ENCODE data around the gene CCDC88A.
"Not testable (repeated sequence)": the region's sequence is repeated elsewhere in the genome, so short reads cannot be mapped to it uniquely, and the experiment has no call there.

Gene CCDC88A

DNA sequence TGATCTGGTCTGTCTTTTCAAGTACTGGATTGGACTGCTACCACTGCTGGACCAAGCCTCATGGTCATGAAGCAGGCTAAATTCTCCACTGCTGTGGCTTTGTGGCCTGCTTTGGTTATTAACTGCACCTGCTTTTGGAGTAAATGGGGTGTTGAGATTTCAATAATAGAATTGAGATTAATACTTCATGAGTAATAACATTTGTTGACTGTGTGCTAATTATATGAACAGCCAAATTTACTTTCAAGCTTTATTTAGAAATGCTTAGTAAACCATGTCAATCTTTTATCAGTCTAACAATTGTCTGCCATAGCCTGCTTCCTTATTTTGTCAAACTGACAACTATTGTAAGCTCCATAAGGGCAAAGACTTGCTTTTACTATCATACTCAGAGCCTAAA, 123.3 kb downstream of the CCDC88A start:
- DNase-seq (ENCODE audit: low spot score), result no peak

DNA sequence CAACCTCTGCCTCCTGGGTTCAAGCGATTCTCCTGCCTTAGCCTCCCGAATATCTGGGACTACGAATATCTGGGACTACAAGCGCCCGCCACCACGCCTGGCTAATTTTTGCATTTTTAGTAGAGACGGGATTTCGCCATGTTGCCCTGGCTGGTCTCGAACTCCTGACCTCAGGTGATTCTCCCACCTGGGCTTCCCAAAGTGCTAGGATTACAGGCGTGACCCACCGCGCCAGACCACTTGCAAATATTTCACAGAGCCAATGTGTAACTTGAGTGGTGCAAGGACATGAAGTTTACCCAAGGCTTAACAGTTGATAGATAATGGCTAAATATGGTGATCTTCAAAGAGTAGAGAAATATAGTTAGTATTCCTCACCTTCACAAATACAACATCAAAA, 136.6 kb downstream of the CCDC88A start:
- no peak for DNase-seq (ENCODE audit: low spot score)

- DNase-seq (ENCODE audit: low spot score), result peak; percentile 86
These were observed 137.3 kb downstream of the CCDC88A start for GRCh38 chr2:55282110-55282917.

- not testable (repeated sequence) for DNase-seq (ENCODE audit: low spot score)
These were observed 138.7 kb downstream of the CCDC88A start for GRCh38 chr2:55280851-55281546.

DNA sequence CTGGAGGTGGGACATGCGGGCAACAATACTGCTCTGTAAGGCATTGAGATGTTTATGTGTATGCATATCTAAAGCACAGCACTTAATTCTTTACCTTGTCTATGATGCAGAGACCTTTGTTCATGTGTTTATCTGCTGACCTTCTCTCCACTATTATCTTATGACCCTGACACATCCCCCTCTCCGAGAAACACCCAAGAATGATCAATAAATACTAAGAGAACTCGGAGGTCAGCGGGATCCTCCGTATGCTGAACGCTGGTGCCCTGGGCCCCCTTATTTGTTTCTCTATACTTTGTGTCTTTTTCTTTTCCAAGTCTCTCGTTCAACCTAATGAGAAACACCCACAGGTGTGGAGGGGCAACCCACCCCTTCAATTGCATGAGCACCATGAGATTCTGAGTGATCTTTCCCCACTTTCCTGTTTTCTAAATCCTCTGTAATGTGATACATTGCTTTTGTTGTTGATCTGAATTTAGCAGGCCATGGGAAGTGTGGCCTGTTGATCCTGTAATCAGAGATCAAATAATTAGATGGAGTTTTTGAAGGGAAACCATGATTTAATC, 139.7 kb downstream of the CCDC88A start:
- DNase-seq (ENCODE audit: low spot score), result not testable (repeated sequence)

DNA sequence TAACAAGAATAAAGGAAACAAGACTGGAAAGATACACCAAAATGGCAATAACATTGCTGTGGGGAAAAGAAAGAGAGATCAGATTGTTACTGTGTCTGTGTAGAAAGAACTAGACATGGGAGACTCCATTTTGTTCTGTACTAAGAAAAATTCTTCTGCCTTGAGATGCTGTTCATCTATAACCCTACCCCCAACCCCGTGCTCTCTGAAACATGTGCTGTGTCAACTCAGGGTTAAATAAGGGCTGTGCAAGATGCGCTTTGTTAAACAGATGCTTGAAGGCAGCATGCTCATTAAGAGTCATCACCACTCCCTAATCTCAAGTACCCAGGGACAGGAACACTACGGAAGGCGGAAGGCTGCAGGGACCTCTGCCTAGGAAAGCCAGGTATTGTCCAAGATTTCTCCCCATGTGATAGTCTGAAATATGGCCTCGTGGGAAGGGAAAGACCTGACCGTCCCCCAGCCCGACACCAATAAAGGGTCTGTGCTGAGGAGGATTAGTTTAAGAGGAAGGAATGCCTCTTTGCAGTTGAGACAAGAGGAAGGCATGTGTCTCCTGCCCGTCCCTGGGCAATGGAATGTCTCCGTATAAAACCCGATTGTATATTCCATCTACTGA, 140.3 kb downstream of the CCDC88A start:
- not testable (repeated sequence) for DNase-seq (ENCODE audit: low spot score)

GRCh38 chr2:55277310-55277709, 142.3 kb downstream of the CCDC88A start:
- DNase-seq (ENCODE audit: low spot score), result no peak

DNA sequence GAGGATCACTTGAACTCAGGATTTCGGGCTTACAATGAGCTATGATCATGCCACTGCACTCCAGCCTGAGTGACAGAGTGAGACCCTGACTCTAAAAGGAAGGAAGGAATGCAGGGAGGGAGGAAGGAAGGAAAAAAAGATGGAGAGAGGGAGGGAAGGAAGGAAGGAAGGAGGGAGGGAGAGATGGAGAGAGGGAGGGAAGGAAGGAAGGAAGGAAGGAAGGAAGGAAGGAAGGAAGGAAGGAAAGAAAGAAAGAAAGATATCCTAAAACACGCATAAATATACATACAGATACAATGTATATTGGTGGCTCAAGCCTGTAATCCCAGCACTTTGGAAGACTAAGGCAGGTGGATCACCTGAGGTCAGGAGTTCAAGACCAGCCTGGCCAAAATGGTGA, 145.3 kb downstream of the CCDC88A start:
- DNase-seq (ENCODE audit: low spot score), result not testable (repeated sequence)

DNA sequence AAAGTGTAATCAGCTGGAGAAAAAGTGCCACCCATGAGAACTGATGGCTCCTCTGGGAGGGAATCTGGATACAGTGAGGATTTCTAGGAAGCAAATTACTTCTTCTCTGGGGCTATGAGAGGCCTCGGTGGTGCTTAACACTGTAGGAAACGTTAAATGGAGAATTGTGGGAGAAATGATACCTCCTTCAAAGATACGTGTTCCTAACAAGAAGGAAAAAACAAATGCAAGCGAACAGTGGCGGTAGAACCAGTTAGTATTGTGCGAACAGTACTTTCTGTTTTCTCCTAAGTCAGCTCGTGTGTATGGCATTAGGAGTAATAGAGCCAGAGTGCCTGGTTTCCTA, 150.0 kb downstream of the CCDC88A start:
- peak; percentile 20 for DNase-seq (ENCODE audit: low spot score)

GRCh38 chr2:55268907-55269644, 150.6 kb downstream of the CCDC88A start, which contains the start of gene MTIF2:
Gene MTIF2, minus strand, starts transcription at chr2:55269231. Its CDS starts 5,373 bp downstream, at chr2:55263858.
- peak; percentile 81 for DNase-seq (ENCODE audit: low spot score)

DNA sequence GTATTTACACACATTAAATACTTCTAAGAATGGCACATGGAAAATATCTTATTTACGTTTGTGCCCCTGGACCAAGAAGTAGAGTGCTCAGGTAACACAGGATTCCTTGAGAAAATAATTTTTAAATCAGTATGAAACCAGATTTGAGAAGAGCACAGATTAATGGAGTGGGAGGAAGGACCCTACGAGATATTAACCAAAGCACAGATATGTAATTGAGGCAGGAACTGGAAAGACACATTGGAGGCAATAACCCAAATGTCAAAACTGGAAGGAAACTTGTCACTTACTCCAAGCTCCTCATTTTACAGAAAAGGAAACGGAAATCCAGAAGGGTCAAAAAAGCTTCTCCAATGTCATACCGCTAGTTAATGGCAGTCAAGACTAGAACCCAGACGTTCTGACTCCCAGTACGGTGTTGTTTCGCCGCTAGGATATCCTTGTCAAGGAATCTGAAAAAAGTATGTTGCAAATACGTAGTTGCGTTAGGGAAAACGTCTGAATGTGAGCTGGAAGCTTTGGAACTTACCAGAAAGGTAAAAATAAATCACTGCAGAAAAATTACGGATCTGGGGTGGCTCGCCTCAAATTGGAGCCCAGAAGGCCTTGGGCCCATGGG, 151.3 kb downstream of the CCDC88A start:
- no peak for DNase-seq (ENCODE audit: low spot score)

DNA sequence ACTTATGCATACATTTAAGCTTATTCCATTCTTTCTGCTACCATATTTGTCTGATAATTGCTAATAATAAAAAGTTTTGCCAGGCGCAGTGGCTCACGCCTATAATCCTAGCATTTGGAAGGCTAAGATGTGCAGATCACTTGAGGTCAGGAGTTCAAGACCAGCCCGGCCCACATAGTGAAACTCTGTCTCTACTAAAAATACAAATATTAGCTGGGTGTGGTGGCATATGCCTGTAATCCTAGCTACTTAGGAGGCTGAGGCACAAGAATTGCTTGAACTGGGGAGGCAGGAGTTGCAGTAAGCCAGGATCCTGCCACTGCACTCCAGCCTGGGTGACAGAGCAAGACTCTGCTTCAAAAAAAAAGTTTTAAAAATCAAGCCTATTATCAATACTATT, 160.1 kb downstream of the CCDC88A start:
- DNase-seq (ENCODE audit: low spot score), result not testable (repeated sequence)

DNA sequence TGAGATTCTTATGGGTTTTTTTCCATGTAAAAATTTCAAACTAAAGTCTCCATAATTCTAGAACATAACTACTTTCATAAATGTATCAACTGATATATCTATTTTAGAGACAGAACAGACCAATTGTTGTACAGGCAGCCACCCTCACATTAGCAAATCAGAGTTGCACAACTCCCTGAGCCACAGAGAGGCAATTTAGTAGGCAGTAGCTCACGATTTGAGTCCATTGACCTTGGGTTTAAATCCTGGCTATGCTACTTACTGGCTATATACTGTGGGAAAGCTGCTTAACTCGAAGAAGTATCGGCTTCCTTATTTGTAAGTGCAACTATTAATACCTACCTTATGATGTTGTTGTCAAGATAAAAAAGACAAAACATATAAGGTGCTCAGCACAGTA, 166.8 kb downstream of the CCDC88A start:
- no peak for DNase-seq (ENCODE audit: low spot score)

GRCh38 chr2:55247025-55247424, 172.6 kb downstream of the CCDC88A start:
- no peak for DNase-seq (ENCODE audit: low spot score)

DNA sequence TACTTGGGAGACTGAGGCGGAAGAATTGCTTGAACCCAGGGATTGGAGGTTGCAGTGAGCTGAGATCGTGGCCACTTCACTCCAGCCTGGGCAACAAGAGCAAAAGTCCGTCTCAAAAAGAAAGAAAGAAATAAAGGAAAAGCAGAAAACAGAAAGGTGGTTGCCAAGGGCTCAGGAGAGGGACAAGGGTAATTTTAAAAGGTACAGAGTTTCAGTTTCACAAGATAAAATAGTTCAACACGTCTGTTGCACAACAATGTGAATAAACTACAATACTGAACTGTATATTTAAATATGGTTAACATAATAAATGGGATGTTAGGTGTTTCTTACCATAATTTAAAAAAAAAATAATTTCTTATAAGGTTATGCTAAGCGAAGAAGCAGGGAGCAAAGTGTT, 174.2 kb downstream of the CCDC88A start:
- no peak for DNase-seq (ENCODE audit: low spot score)

DNA sequence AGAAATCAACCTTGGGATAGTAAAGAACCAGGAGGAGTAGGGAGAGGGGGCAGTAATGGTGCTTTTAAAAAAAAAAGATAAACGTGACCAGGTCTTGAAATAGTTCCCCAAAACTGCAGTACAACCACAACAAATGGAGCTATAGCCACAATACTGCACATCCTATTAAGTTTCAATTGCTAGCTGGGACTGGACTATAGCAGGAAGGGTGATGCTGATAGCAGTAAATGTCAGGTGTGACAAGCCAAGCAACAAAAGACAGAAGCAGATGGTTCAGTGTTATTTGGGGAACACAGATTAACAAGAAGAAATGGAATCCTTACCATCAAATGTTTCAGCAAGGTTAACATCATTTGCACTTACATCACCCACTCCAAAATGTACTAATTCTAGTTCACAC, 177.0 kb downstream of the CCDC88A start:
- no peak for DNase-seq (ENCODE audit: low spot score)

- DNase-seq (ENCODE audit: low spot score), result not testable (repeated sequence)
These were observed 178.1 kb downstream of the CCDC88A start for GRCh38 chr2:55241582-55241981.

- DNase-seq (ENCODE audit: low spot score), result no peak
These were observed 179.9 kb downstream of the CCDC88A start for GRCh38 chr2:55239656-55240222.

Measured in hematopoietic multipotent progenitor cell treated with erythropoietin and hydrocortisone succinate and interleukin-3 and kit ligand, for 15 days (in vitro differentiated cells).